Activated CD4-positive, alpha-beta T cell treated with anti-CD3 and anti-CD28 coated beads, Interleukin-2, amount 10 ng/mL, durations not matched to agents 7 days and 5 days (primary cell): Measurements from ENCODE around the gene LYZL1. TPM values are rescaled to one million over a fixed set of nuclear protein-coding genes. Genes with fewer than 3 reads are reported as not detected.
"Not testable (repeated sequence)": the region's sequence is repeated elsewhere in the genome, so short reads cannot be mapped to it uniquely, and the experiment has no call there.

Experiments
- CTCF ChIA-PET: fragments of 350-600 bp; sonication (Branson Sonifier 250); formaldehyde crosslinking; loops from one replicate; lab custom pipeline; 2021; ENCODE audit warnings: antibody characterized with exemption; lab: Charles Lee
- POLR2A ChIA-PET: fragments of 350-600 bp; sonication (Branson Sonifier 250); formaldehyde crosslinking; loops from one replicate; lab custom pipeline; 2021; ENCODE audit warnings: antibody characterized with exemption; lab: Charles Lee
- DNase-seq: peaks from one replicate; pipeline ENCODE4 v3.0.0-alpha.2; 2020
- H3K27ac Mint-ChIP-seq: one replicate; pipeline ENCODE4 v1.8.0; 2021; ENCODE audit warnings: mild to moderate bottlenecking, moderate library complexity, mixed read lengths
- H3K27me3 Mint-ChIP-seq: one replicate; pipeline ENCODE4 v1.8.0; 2021; ENCODE audit warnings: mixed read lengths
- H3K36me3 Mint-ChIP-seq: one replicate; pipeline ENCODE4 v1.8.0; 2021; ENCODE audit warnings: low read depth, mixed read lengths
- H3K4me1 Mint-ChIP-seq: one replicate; pipeline ENCODE4 v1.8.0; 2021; ENCODE audit warnings: mixed read lengths
- H3K4me3 Mint-ChIP-seq: one replicate; pipeline ENCODE4 v1.8.0; 2021; ENCODE audit warnings: mild to moderate bottlenecking, moderate library complexity, mixed read lengths
- H3K9me3 Mint-ChIP-seq: one replicate; pipeline ENCODE4 v1.8.0; 2021; ENCODE audit warnings: mixed read lengths
- total RNA-seq, 2 experiments: library from RNA; stranded (reverse); gene quantifications; one replicate each; pipeline ENCODE4 v1.2.3, GENCODE V29; 2021

Gene LYZL1
- total RNA-seq, 2 experiments from 2014 or later = not detected

DNA sequence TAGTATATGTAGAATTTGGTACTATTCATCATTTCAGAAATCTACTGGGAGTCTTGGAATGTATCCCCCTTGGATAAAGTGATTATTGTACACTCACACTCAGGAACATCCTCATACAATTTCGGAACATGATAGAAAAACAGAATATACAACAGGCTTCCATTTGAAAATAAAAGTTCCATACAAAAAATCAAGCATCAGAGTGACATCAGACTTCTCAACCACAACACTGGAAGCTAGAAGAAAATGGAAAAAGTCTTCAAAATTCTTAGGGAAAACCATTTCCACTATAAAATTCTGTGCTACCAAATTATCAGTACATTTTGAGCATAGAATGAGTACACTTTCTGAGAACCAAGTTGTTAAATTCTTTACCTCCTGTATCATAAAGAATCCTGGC lies 8.8 kb downstream of the LYZL1 start:
- H3K27ac Mint-ChIP-seq = no peak overlapping the region

DNA sequence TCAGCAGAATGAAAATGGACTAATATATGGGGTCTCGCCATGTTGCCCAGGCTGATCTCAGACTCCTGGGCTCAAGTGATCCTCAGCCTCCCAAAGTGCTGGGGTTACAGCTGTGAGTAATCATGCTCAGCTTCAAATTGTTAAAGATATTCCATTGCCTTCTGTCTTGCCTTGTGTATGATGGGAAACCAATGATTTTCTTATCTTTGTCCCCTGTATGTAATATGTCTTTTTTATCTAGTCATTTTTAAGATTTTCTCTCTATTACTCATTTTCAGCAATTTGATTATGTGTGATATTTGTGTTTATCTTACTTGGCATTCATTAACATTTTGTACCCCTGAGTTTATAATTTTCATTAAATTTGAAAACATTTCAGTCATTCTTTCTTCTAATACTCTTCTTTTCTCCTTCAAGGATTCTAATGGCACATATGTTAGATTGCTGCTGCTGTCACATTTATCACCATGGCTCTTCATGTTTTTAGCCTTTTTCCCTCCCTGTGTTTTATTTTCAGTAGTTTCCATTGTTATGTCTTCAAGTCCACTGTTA lies 12.6 kb downstream of the LYZL1 start:
- POLR2A ChIA-PET = interaction anchor here (0.8 kb wide), 1 partner anchor 16 kb away, joined by 3 read pairs; no protein-coding TSS in a partner anchor
- H3K36me3 Mint-ChIP-seq = no peaks in the 10 kb centered on the region

More for the DNA sequence above, 8.8 kb downstream of the LYZL1 start:
- ChIA-PET CTCF (no interaction called here), POLR2A (no interaction called here)
- DNase-seq = no peak
- no peaks in the 10 kb centered on the region for H3K36me3 Mint-ChIP-seq
- H3K9me3 Mint-ChIP-seq = peaks cover 11% of the 10 kb centered on the region
- no peak overlapping the region for H3K4me3 Mint-ChIP-seq
- H3K4me1 Mint-ChIP-seq = no peaks in the 10 kb centered on the region
- peaks cover 20% of the 10 kb centered on the region for H3K27me3 Mint-ChIP-seq

DNA sequence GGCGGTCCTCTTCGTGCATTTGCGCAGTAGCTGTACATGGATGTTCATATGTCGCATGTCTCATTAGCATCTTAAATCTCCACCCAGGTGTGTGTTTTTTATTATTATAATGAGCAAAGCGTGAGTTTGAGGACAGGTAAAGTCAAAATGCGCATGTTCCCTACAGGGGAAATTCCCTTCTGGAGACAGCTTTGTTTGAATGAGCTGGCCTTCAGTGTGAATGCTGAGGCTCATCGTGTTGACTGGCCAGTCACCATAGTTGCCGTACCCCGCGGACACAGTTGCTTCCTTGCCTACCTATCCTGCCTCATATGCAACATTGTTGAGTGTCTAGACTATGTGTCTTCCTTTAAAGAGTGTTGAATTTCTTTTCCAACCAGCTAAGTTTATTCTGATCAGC lies 13.6 kb downstream of the LYZL1 start:
- H3K9me3 Mint-ChIP-seq = peaks cover 10% of the 10 kb centered on the region
- no peak overlapping the region for H3K27ac Mint-ChIP-seq
- no peaks in the 10 kb centered on the region for H3K4me1 Mint-ChIP-seq
- no peak for DNase-seq
- CTCF ChIA-PET = no interaction called here
- POLR2A ChIA-PET = no interaction called here
- peaks cover 12% of the 10 kb centered on the region for H3K27me3 Mint-ChIP-seq
- H3K4me3 Mint-ChIP-seq = no peak overlapping the region
- H3K36me3 Mint-ChIP-seq = no peaks in the 10 kb centered on the region

More for the DNA sequence above, 12.6 kb downstream of the LYZL1 start:
- peaks cover 11% of the 10 kb centered on the region for H3K9me3 Mint-ChIP-seq
- peaks cover 15% of the 10 kb centered on the region for H3K27me3 Mint-ChIP-seq
- H3K27ac Mint-ChIP-seq = no peak overlapping the region
- CTCF ChIA-PET = interaction anchor here (0.9 kb wide), 1 partner anchor 637 kb away, joined by 3 read pairs; no protein-coding TSS in a partner anchor
- H3K4me3 Mint-ChIP-seq = no peak overlapping the region
- DNase-seq = no peak
- no peaks in the 10 kb centered on the region for H3K4me1 Mint-ChIP-seq

GRCh38 chr10:29304264-29304994 lies 15.6 kb downstream of the LYZL1 start:
- ChIA-PET CTCF (interaction anchor here (0.5 to 1.0 kb wide), 2 partner anchors 16 to 641 kb away, joined by 3 read pairs; no protein-coding TSS in a partner anchor), POLR2A (no interaction called here)
- Mint-ChIP-seq H3K4me1 (no peaks in the 10 kb centered on the region), H3K27ac (no peak overlapping the region), H3K9me3 (peaks cover 10% of the 10 kb centered on the region), H3K27me3 (peaks cover 10% of the 10 kb centered on the region), H3K36me3 (no peaks in the 10 kb centered on the region), H3K4me3 (no peak overlapping the region)
- peak; percentile 37 for DNase-seq

DNA sequence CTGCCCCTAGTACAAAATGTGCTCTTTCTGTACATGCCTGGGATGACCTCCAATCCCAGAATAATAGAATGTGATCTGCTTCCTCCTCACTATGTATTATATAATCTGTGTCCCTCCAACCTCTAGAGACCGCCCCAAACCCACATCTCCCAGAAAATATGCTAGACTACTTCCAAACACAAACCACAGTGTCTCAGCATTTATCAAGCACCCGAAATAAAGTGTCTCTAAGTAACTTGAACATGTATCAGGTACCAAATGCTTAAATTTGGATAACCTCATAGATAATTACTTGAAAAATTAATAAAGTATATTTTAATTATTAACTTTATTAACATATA lies 16.1 kb downstream of the LYZL1 start:
- DNase-seq = no peak
- H3K27me3 Mint-ChIP-seq = peaks cover 12% of the 10 kb centered on the region
- ChIA-PET POLR2A (no interaction called here), CTCF (interaction anchor here (0.5 to 1.0 kb wide), 2 partner anchors 15 to 641 kb away, joined by 3 read pairs; no protein-coding TSS in a partner anchor)
- H3K27ac Mint-ChIP-seq = no peak overlapping the region
- H3K4me3 Mint-ChIP-seq = no peak overlapping the region
- no peaks in the 10 kb centered on the region for H3K4me1 Mint-ChIP-seq
- H3K36me3 Mint-ChIP-seq = no peaks in the 10 kb centered on the region
- H3K9me3 Mint-ChIP-seq = peaks cover 10% of the 10 kb centered on the region

- POLR2A ChIA-PET = no interaction called here
- Mint-ChIP-seq H3K9me3 (peaks cover 6% of the 10 kb centered on the region), H3K27ac (no peak overlapping the region), H3K27me3 (peaks cover 16% of the 10 kb centered on the region), H3K36me3 (no peaks in the 10 kb centered on the region), H3K4me1 (no peaks in the 10 kb centered on the region), H3K4me3 (no peak overlapping the region)
- no peak for DNase-seq
- CTCF ChIA-PET = no interaction called here
These were observed 17.8 kb downstream of the LYZL1 start for GRCh38 chr10:29306688-29307087.

DNA sequence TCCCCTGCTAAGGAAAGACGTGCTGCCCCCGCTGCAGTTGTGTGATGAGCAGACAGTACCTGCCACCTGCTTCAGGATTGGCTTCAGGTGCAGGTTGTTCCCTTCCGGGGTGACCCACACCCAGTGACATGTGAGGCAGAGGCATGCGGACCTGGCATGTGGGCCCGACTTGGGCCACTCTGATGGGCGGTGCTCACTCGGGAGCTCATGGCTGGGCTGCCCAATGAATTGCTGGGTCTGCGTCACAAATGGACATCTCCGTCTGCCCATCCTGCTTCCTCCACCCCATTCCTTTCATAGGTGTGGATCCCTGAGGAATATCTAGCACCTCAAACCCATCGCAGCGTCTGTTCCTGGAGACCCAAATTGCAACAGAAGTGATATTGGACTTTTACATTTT lies 19.3 kb downstream of the LYZL1 start:
- CTCF ChIA-PET = interaction anchor here (0.6 kb wide), 1 partner anchor 167 kb away, joined by 3 read pairs; no protein-coding TSS in a partner anchor
- not testable (repeated sequence) for H3K9me3 Mint-ChIP-seq, H3K4me1 Mint-ChIP-seq

DNA sequence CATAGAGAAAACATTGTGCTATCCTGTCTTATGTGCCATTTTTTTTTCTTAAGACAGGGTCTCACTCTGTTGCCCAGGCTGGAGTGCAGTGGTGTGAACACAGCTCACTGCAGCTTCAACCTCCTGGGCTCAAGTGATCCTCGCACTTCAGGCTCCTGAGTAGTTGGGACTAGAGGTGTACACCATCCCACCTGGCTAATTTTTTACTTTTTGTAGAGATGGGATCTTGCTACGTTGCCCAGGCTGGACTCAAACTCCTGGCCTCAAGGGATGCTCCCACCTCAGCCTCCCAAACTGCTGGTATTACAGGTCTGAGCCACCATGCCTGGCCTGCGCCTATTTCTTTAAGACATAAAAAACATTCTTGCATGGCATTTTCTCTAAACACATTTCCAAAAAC lies 20.6 kb downstream of the LYZL1 start:
- Mint-ChIP-seq H3K36me3 (no peaks in the 10 kb centered on the region), H3K4me3 (no peak overlapping the region), H3K27me3 (peaks cover 15% of the 10 kb centered on the region), H3K4me1 (no peaks in the 10 kb centered on the region), H3K9me3 (no peaks in the 10 kb centered on the region), H3K27ac (no peak overlapping the region)
- POLR2A ChIA-PET = no interaction called here
- no peak for DNase-seq
- CTCF ChIA-PET = no interaction called here

More for the DNA sequence above, 19.3 kb downstream of the LYZL1 start:
- H3K27me3 Mint-ChIP-seq = peaks cover 16% of the 10 kb centered on the region
- DNase-seq, POLR2A ChIA-PET, H3K27ac Mint-ChIP-seq, H3K4me3 Mint-ChIP-seq, H3K36me3 Mint-ChIP-seq: not testable (repeated sequence)

- CTCF ChIA-PET, H3K4me1 Mint-ChIP-seq, H3K9me3 Mint-ChIP-seq, H3K4me3 Mint-ChIP-seq, H3K36me3 Mint-ChIP-seq, DNase-seq, POLR2A ChIA-PET, H3K27me3 Mint-ChIP-seq, H3K27ac Mint-ChIP-seq: not testable (repeated sequence)
These were observed 21.6 kb downstream of the LYZL1 start for GRCh38 chr10:29310463-29310862.

DNA sequence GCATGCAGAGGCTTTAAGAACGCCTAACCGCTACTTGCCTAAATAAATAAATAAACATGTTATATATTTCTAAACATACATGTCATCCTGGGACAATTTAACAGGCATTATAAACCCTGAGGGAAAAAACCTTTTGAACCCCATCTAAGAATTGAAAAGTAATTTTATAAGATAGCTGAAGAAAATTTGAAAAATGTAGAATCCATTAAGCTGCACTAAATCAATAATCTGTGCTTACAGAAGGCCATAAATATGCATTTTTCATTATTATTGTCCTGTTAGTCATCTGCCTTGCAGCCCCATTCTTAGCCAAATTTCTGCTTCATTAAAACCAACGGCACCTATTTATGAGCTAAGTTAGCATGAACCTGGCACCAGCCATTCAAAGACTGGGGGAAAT lies 24.2 kb downstream of the LYZL1 start:
- DNase-seq = no peak
- no peak overlapping the region for H3K4me3 Mint-ChIP-seq
- H3K27me3 Mint-ChIP-seq = peaks cover 17% of the 10 kb centered on the region
- CTCF ChIA-PET = no interaction called here
- H3K9me3 Mint-ChIP-seq = no peaks in the 10 kb centered on the region
- H3K27ac Mint-ChIP-seq = no peak overlapping the region
- peaks cover under 1% of the 10 kb centered on the region for H3K4me1 Mint-ChIP-seq
- POLR2A ChIA-PET = no interaction called here
- H3K36me3 Mint-ChIP-seq = no peaks in the 10 kb centered on the region

DNA sequence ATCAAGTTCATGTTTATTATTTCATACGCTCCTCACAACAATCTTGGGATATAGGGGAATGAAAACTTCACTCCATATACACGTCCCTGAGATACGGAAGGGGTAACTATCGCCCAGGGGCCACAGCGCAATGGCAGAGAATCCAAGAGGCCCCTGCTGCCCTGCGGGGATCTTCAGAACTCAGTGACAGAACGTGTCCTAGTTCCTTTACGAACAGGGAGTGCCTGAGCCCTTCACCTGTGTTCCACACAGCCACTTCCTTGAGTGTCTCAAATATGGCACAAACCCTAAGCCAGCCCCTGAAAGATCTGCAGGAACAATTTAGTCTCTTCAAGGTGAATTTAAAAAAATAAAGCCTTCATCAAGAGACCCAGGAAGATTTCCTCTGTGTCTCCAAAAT lies 25.9 kb downstream of the LYZL1 start:
- no peak overlapping the region for H3K4me3 Mint-ChIP-seq
- peaks cover 8% of the 10 kb centered on the region for H3K4me1 Mint-ChIP-seq
- ChIA-PET CTCF (no interaction called here), POLR2A (no interaction called here)
- no peaks in the 10 kb centered on the region for H3K36me3 Mint-ChIP-seq
- no peak overlapping the region for H3K27ac Mint-ChIP-seq
- H3K27me3 Mint-ChIP-seq = peaks cover 24% of the 10 kb centered on the region
- no peak for DNase-seq
- H3K9me3 Mint-ChIP-seq = no peaks in the 10 kb centered on the region

GRCh38 chr10:29315814-29316213 lies 26.9 kb downstream of the LYZL1 start:
- Mint-ChIP-seq H3K4me1 (peaks cover 8% of the 10 kb centered on the region), H3K27me3 (peaks cover 28% of the 10 kb centered on the region), H3K9me3 (no peaks in the 10 kb centered on the region), H3K4me3 (no peak overlapping the region), H3K36me3 (no peaks in the 10 kb centered on the region), H3K27ac (no peak overlapping the region)
- no peak for DNase-seq
- ChIA-PET POLR2A (no interaction called here), CTCF (no interaction called here)

DNA sequence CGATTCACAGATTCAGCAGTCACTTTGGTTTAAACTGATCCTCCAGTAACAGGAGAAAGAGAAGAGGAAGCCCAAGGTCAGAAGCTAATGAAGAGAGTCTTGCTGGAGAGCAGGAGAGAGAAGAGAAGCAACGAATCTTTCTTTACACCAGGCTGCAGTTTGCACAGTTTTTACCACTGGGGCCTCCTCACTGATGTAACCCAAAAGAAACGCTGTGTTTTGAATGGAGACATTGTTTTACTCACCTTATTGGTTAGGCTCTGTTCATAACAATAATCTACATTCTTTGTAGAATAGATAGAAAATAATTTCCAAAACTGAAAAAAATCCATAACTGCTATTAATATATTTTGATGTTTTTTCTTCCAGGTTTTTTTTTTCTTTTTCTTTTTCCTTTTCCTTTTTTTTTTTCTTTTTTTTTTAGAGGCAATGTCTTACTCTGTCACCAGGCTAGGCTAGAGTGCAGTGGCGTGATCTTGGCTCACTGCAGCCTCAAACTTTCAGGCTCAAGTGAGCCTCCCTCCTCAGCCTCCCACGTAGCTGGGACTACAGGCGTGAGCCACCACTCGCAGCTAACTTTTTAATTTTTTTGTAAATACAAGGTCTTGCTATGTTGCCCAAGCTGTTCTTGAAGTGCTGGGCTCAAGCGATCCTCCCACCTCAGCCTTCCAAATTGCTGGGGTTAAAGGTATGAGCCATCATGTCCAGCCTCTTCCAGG lies 27.6 kb downstream of the LYZL1 start:
- ChIA-PET POLR2A (no interaction called here), CTCF (no interaction called here)
- no peak for DNase-seq
- no peak overlapping the region for H3K27ac Mint-ChIP-seq
- peaks cover 32% of the 10 kb centered on the region for H3K27me3 Mint-ChIP-seq
- H3K4me3 Mint-ChIP-seq = no peak overlapping the region
- peaks cover 8% of the 10 kb centered on the region for H3K4me1 Mint-ChIP-seq
- no peaks in the 10 kb centered on the region for H3K36me3 Mint-ChIP-seq
- no peaks in the 10 kb centered on the region for H3K9me3 Mint-ChIP-seq
